Measurements from ENCODE around the gene EEF1A2.

EEF1A2 gene

DNA sequence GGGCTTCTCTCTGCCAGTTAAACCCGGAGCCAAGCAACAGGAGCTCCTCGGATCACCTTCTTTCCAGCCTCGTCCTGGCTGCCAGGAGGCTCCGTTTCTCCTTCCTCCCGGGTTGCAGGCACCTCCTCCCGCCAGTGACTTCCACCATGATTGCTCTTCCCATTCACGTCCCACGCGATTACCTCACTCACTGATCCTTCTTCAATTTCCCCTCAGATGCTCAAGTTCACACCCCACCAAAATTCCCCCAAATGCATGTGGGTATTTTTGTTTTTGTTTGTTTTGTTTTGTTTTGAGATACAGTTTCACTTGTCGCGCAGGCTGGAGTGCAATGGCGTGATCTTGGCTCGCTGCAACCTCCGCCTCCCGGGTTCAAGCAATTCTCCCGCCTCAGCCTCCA lies 51.6 kb downstream of the EEF1A2 start:
- DNase-seq = no peak

DNA sequence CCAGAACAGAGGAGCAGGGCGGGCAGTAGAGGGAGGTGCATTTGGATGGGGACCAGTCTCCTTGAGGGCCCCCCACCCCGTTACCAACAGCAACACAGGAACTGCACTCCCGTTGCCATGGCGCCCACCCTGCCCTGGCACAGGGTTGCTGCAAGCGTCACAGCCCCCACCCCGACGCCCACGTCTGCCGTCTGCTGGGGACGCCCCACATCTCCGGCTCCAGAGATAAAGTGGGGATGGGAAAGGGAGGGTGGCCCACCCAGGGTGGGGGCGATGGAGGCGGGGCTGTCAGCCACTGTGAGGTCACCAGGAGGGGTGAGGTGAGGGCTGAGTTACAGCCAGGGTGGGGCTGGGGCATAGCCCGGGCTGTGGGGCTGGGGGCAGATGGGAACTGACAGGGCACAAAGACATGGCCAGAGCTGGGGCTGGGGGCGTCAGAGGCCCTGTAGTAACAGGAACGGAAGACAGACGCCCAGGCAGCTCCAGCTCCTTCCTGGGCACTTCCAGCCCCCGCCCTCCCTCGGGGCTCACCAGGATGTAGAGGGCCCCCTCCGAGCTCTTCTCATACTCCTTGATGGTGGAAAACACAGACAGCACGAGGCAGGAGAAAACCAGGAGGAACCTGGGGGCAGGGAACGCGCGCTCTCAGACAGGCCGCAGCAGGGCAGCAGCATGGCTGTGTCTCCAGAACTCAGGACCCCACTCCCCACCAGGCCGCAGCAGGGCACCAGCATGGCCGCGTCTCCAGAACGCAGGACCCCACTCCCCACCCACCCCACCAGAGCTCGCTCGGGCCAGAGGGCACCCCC lies 52.5 kb downstream of the EEF1A2 start:
- DNase-seq = no peak

DNA sequence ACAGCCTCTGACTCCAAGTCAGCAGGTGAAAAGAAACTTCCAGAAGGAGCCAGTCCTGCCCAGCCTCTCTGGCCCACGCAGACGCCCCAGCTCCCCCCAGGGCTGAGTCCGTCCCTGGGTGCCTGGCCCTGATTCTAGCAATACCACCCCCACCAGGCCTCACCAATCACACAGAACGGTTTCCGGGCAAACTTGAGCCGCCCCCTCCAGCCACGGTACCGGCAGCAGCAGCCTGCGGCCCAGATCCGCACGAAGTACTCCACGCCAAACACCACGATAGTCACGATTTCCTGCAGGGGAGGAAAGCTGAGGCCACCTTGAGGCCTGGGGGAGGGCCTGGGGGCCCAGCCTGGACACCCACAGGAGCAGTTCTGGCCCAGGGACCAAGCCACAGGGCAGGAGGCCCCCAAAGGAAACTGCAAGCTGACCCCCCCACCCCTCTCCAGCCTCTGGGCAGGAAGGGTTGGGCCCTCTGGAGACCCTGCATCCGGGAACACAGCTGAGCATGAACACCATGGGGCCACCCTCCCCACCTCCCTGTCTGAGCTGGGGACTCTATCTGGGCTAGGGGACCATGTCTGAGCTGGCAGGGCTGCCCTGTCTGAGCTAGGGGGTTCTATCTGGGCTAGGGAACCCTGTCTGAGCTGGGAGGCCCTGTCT lies 53.7 kb downstream of the EEF1A2 start:
- DNase-seq = no peak

- DNase-seq = no peak
These were observed 54.3 kb downstream of the EEF1A2 start for GRCh38 chr20:63444548-63444947.

DNA sequence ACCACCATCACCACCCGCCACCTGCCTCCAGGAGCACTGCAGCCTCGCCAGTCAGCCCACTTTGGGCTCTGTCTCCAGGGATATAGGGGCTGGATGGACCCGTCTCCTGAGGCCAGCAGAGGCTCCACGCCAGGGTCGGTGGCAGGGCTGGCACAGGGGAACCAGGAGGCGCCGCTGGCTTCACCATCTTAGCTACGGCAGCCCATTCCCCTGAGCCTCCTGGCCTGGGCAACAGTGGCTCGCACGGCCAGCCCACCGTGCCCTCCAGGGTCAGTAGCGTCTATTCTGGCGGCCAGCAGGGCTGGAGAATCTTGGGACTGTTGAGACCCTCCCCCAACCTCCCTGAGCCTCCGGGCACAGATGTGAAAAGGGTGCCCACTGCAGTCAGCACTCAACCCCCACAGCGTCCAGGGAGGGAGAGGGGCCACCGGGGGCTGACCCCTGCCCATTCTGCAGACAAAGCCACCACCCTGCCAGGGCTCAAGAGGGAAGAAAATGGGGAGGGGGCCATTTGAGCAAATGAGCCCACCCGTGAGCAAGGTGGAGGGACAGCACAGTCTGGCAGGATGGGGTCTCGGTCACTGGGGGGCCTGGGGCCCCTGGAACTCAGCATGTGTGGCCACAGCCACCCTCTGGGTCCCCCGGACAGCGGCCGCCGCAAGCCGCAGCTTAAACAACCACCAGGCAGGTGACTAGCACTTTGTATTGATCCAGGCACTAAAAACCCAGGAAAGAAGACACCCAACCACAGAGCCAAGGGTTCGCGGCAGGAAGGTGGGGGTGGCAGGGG lies 55.1 kb downstream of the EEF1A2 start:
- DNase-seq = no peak

DNA sequence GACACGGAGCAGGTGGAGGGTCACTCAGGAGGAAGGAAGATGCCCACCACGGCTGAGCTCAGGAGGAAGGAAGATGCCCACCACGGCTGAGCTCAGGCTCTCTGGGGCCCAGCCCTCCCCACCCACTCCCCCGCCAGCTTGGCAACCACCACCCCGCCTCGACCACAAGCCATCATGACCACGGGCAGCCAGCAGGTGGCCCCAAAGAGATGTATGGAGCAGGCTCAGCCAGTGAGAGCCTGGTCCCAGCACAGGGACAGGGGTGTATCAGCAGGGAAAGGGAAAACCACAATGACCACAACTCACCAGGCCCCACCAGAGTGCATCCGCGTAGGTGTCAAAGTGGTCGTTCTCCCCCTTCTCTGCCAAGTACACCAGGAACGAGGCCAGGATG lies 56.8 kb downstream of the EEF1A2 start:
- DNase-seq = peak; percentile 61

GRCh38 chr20:63441136-63442099 lies 57.5 kb downstream of the EEF1A2 start:
- peak; percentile 51 for DNase-seq

- DNase-seq = no peak
These were observed 58.4 kb downstream of the EEF1A2 start for GRCh38 chr20:63440366-63440955.

- no peak for DNase-seq
These were observed 59.0 kb downstream of the EEF1A2 start for GRCh38 chr20:63439866-63440265.

DNA sequence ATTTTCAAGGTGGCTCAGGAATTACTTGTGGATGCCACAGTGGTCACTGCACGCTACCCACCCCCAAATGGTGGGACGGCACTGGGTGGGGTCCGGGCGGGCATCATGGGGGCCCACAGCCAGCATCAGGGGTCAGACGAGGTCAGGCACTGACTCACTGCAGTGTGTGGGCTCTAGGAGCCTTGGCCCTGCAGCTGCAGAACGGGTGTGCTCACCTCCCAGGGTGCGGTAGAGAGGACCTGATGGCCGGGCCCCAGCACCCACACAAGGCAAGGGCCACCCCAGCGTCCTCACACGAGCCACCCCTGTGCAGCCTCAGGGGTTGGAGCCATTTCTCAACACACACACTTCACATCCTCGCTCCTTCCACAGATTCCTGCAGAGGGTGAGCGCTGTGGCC lies 60.8 kb downstream of the EEF1A2 start:
- no peak for DNase-seq
